NCI-H146 treated with DMSO at 0.1 percent for 48 hours (cell line): ENCODE measurements around the gene CAMK2A.

ENCODE experiments used
- DNase-seq: peaks from one replicate; lab custom pipeline; 2025; ENCODE audit not compliant: unreplicated experiment; lab: John Stamatoyannopoulos, UW

The CAMK2A gene

DNA sequence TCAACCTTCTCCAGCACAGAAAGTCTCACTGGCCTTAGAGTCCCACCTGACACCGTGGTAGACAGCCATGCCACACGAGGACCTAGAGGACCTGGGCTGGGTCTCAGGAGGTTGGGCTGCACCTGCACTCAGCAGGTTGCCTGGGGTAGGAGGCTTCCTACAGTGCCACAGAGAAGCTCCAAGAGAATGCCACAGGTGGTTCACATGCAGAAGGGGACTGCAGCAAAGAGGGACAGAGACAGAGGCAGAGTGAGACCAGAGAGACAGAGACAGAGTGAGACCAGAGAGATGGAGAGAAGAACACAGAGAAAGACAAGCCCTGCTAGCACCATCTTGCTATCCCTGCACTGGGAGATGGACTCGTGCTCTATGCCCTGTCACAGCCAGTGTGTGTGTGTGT, 5.7 kb downstream of the CAMK2A start:
- no peak for DNase-seq

DNA sequence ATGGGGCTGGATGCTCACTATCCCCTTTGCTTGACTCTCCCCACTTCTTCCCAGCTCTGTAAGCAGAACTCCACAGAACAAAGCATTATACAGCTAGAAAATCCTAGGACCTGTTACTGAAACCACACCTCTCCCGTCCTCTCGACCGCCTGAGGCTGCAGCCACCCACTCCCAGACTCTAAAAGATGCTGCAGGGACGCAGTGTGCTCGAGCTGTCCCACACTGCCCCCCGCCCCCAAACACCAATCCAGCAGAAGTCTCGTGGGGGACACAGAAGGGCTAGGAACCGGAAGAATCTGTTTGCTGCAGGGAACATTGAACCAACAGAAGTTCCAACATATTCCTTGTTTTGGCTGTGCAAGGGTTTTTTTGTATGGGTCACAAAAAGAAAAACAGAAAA, 7.6 kb downstream of the CAMK2A start:
- no peak for DNase-seq

- peak; percentile 12 for DNase-seq
Measured at GRCh38 chr5:150279330-150280020, 10.1 kb downstream of the CAMK2A start.

GRCh38 chr5:150278916-150279315, 10.7 kb downstream of the CAMK2A start:
- DNase-seq, result no peak

GRCh38 chr5:150278046-150278730, 11.4 kb downstream of the CAMK2A start:
- DNase-seq, result no peak

GRCh38 chr5:150277043-150277442, 12.5 kb downstream of the CAMK2A start:
- no peak for DNase-seq

GRCh38 chr5:150274811-150275210, 14.8 kb downstream of the CAMK2A start:
- DNase-seq, result no peak

DNA sequence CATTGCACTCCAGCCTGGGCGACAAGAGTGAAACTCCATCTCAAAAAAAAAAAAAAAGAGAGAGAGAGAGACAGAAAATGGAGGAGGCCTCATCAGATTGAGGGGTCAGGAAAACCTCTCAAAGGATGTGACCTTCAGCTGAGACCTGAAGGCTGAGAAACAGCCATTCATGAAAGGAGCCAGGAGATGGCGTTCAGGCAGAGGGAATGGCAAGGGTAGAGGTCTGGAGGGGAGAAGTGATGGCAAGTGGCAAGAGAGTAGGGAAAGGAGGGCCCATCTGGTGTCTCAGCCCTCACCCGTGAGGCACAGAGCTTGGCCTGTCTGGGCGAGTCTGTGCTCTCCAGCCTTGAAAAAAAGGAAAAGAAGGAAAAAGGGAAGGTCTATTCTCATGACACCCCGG, 17.0 kb downstream of the CAMK2A start:
- peak; percentile 11 for DNase-seq

- no peak for DNase-seq
Measured at GRCh38 chr5:150271923-150272322, 17.6 kb downstream of the CAMK2A start.

- no peak for DNase-seq
Measured at GRCh38 chr5:150271296-150271692, 18.3 kb downstream of the CAMK2A start.

DNA sequence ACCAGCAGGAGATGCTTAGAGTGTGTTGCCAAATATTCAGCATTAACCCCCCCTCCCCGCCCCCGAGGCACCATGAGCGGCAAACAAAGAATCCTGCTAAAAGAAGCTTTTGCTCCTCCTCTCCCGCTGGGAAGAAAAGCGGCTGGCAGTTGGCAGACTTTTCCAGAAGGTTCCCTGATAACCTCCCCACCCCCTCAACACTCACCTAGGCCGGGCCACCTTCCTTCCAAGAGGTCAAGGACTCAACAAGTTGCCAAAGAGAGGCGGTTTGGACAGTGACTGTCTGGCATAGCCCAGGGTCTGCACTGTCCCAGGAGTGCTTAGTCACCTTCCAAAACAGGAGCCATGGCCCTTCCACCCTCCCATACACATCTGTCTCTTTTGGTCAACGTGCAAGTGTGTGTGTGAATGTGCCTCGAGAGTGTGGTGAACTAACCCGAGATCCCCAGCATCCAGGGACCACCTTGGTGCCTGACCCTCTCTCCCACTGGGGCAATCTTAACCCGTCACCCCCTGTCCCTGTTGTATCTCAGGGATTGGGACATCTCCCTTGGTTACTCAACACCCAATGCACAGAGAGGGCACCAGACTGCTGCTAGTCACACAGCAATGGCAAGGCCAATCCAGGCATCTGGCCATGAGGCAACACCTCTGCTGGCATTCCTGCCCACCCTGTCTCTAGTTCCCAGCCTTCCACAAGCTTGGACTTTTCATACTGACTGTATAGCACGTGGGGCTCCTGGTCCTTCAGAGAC, 18.9 kb downstream of the CAMK2A start:
- no peak for DNase-seq

DNA sequence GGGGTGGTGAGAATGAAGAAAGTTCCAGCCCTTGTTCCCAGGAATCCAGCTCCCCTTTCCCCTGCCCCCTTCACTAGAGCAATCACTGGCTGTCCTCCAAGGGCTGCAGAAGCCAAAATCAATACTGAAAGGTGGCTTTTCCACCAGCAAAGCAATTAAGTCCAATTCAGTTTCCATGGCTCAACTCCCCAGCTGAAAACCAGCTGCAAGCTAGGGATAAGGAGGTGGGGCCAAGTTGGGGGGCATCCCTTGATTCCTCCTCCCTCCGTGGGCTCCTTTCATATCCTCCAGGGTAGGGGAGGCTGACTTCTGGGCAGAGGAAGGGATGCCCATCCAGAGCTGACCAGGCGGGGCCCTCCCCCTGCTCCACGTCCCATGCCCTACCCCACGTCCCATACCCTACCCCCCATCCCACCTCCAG, 22.7 kb downstream of the CAMK2A start:
- peak; percentile 25 for DNase-seq

DNA sequence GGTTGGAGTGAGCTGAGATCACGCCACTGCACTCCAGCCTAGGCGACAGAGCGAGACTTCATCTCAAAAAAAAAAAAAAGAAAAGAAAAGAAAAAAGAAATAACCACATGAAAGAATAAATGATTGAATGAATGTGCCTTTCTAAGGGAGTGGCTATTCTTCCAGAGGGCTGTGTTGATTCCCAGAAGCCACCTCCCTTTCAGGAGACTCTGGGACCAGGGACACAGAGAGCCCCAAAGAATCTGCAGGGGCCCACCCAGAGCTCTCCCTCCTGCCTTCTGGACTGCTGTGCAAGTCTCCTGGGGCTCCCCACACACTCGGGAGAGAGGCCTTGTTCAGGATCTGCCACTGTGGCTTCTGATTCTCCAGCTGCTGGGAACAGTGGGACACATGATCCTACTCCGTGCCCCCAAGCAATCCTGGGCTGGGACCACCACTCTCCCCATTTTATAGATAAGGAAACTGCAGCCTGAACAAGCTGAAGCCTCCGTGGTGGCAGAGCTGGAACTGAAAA, 23.6 kb downstream of the CAMK2A start:
- no peak for DNase-seq

DNA sequence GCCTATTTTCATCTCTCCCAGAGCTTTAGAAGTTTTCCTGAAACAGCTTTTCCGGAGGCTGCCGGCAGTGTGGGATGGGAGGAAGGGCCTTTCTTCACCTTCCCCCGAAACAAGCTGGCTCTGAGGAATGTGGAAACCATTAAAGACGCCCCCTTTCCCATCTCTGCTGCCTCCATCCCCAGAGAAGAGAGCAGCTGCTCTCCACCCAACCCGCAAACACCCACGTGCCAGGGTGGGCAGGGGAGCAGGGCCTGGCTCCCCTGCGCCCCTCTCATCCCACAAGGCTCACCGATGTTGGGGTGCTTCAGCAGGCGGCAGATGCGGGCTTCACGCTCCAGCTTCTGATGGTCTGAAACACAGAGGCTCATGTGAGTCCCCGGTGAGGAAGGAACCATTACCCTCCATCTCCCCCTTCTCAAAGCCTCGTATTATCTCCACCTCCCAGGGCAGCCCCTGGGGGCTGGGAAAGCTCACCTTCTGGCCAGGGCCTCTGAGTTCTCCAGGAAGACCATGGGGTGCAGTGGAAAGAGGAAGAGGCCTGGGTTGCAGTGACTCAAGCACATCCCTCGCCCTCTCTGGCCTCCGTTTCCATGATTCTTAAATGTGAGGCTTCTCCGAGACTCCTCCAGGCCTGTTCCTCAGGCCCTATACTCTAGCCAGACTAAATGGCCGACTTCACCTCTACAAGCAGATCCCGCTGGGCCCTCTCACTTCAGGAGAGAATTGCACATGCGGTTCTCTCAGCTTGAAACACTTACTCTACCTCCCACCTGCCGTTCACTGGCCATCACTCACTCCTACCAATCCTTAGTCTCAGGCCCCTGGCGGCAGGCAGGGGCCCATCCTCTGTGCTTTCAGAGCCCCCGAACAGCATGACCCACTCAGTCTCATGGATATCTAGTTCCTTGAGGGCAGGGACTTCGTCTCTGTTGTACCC, 24.6 kb downstream of the CAMK2A start:
- DNase-seq, result no peak

DNA sequence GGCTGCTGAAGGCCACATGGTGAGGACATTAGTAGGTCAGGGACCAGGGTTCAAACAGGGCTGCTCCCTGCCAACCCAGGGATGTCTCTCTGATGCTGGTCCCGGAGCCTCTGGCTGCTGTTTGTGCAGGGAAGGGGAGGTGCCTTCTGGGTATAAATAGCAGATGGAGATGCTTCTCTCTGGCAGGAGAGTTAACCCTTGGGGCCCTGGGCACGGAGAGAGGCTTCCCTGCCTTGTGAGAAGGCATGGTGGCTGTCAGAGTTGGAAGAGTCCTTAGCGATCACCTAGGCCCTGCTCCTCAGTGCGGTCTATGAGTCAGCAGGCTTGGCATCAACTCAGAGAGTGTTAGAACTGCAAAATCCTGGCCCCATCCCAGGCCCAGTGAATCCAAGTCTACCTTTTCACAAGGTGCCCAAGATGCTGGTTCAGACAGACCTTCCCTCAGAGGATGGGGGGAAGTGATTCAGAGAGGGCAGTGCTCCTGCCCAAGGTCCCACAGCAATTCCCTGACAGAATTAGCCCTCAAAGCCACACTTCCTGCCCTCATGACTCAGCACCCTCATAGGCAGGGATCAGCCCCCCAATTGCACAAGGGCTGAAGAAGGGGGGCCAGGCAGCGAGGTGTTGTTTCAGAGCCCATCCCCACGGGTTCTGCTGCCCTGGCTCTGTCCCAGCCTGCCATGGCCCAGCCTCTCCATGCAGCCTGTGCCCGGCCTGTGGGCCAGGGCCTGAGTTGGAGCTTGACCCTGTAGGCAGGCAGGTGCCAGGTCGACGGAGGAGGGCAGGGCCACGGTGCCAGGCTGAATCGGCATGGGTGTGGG, 25.6 kb downstream of the CAMK2A start:
- DNase-seq, result no peak

- DNase-seq, result no peak
Measured at GRCh38 chr5:150263375-150263775, 26.2 kb downstream of the CAMK2A start.

DNA sequence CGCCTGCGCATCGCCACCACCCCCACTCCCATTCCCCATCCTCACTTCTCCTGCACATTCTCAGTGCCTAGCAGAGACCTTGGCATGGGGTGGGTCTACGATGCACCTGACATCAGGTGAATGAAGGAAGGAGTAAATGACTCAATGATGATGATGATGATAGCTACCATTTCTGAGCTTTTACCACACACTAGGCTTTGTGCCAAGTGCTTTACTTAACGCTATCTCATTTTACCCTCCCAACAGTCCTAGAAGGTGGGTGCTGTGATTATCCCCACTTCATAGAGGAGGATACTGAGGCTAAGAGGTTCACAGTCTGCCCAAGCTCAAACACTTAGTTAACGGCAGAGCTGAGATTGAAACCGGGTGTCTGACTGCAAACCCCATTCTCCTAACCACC, 27.1 kb downstream of the CAMK2A start:
- DNase-seq, result no peak

GRCh38 chr5:150261231-150261630, 28.3 kb downstream of the CAMK2A start:
- no peak for DNase-seq

DNA sequence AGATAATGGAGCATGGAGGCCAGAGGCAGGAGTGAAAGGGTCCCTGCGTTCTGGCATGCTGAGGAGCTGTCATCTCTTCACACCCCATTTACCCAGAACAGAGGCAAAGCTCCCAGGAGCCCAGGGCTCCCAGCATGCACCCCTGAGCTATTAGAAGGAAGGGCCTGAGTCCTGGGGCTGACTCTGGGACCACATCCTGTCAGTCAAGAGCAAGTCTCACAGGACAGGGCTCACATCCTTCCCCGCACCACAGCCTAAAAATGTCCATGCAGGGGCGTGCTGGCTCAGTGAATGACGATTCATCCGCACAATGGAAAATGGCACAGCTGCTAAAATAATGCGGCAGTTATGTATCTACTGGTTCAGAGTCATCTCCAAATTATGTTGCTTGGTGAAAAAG, 31.4 kb downstream of the CAMK2A start:
- no peak for DNase-seq

DNA sequence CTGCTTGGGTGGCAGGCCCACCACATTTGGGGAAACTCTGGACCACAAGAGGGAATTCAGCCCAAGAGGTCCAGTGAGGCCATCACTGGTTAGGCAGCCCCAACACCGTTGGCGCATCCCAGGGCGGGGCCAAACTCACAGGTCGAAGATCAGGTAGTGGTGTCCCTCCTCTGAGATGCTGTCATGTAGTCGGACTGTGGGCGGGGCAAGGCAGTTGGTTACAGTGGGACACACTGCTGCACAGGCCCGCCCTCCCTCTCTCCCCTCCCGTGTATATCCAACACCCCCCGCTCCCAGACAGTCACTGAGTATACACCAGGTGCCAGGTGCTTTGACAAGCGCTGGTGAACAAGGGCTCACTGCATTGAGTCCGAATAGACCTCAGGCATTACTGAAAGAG, 32.1 kb downstream of the CAMK2A start:
- no peak for DNase-seq
